GM12891 (cell line): Measurements from ENCODE around the gene CA4.
"Not testable (repeated sequence)": the region's sequence is repeated elsewhere in the genome, so short reads cannot be mapped to it uniquely, and the experiment has no call there.

Experiments used
- DNase-seq: peaks from one replicate; pipeline ENCODE4 v3.0.0; 2011; ENCODE audit warnings: low spot score; ENCODE audit not compliant: insufficient read length
- FAIRE-seq: peaks from 2 replicates; lab custom pipeline; 2011; peaks lifted over from hg19 to GRCh38; lab: Jason Lieb, UNC
- PAX5 ChIP-seq: IDR thresholded peaks from 2 replicates; pipeline ENCODE4 v1.6.1; 2011; ENCODE audit warnings: low read length, moderate library complexity, mild to moderate bottlenecking; ENCODE audit not compliant: insufficient read depth, severe bottlenecking
- POLR2A ChIP-seq: IDR thresholded peaks from 2 replicates; pipeline ENCODE4 v1.6.1; 2011; ENCODE audit warnings: low read depth, low read length, control low read depth
- POLR2AphosphoS5 ChIP-seq: IDR thresholded peaks from 2 replicates; pipeline ENCODE4 v1.6.1; 2011; ENCODE audit warnings: low read depth, low read length, control low read depth
- POU2F2 ChIP-seq: IDR thresholded peaks from 2 replicates; pipeline ENCODE4 v1.6.1; 2011; ENCODE audit warnings: low read depth, mild to moderate bottlenecking, control low read depth, low read length, moderate library complexity
- SPI1 ChIP-seq: IDR thresholded peaks from 2 replicates; pipeline ENCODE4 v1.6.1; 2011; ENCODE audit warnings: low read depth, low read length, control low read depth
- TAF1 ChIP-seq: IDR thresholded peaks from 2 replicates; pipeline ENCODE4 v1.6.1; 2011; ENCODE audit warnings: low read depth, low read length, control low read depth

CA4 gene

DNA sequence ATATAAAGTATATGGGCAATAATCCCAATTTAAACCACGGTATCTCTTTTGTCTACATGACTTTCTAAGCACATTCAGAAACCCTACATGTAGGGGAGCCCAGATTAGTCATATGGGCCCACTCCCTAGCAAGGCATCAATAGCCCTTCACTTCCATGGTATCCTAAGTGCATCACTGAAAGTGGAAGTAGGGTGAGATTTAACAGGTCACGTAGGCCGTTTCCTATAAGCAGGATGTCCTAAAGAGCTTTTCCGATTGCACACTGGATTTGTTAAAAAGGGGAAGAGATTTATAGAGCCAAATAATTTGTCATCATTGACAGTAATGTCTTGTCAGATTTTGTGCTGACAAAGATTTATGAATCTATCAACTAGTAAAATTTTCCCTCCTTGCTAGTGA, 39.0 kb downstream of the CA4 start:
- DNase-seq (no peak), FAIRE-seq (no peak)
- TF ChIP-seq POLR2A (no peak), POLR2AphosphoS5 (no peak), POU2F2 (no peak), PAX5 (no peak), TAF1 (no peak), SPI1 (no peak)

DNA sequence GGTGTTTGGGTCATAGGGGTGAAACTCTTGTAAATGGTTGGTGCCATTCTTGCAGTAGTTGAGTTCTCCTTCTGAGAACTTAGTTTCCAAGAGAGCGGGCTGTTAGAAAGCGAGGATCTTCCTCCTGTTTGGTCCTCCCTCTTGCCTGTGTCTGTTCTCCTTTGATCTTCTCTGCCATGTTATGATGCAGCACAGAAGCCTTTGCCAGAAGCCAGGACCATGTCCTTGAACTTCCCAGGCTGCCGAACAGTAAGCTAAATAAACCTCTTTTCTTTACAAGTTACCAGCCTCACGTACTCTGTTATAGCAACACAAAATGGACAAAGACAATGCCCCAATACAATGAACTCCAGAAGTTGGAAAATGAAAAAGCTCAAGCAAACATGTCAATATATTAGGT, 40.3 kb downstream of the CA4 start:
- FAIRE-seq, DNase-seq: not testable (repeated sequence)

DNA sequence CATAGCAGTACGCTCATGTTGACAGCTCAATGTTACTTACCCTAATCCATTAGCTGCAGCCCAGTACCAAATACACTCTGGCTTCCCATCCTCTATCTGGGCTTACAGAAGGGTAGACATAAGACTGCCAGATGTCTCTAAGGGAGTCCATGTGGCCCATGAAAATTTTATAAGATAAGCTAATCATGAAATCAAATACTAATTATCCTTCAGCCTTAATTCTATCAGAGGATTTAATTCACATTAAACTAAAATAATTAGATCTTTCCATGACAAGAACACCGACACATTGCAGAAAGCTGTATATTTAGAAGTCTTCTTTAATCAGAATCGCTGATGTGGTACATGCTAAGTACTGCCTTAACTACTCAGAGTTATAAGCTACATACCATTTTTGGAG, 43.3 kb downstream of the CA4 start:
- not testable (repeated sequence) for DNase-seq, FAIRE-seq

DNA sequence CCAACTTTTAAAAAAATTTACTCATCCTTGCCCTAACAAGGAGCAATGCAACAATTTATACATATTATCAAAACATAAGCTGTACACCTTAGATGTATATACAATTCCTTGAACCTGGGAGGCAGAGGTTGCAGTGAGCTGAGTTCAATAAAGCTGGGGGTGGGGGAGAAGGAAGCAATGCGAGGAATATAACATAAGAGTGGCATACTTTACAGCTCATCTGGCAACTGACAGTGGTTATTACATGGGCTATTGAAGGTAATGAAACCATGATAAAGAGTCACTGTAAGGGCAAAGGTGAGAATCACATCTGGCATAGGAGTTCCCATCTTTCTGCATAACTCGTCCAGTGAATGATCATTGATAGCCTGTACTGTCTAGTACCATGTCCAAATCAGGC, 43.7 kb downstream of the CA4 start:
- DNase-seq (no peak), FAIRE-seq (no peak)
- TF ChIP-seq TAF1, result no peak
- TF ChIP-seq POLR2AphosphoS5, result no peak
- no peak for TF ChIP-seq POU2F2

DNA sequence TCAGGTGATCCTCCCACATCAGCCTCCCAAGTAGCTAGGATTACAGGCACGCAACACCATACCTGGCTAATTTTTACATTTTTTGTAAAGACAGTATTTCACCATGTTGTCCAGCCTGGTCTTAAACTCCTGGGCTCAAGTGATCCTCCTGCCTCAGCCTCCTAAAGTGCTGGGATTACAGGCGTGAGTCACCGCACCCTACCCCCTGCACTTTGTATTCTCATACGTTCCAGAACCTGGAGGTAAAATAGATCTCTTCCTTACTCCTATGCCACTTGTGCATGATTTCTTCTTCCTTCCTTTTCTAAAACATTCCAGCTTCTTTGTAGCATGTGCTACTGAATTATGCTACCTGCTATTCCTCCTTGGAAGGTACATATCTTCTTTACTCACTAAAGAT, 44.4 kb downstream of the CA4 start:
- DNase-seq, FAIRE-seq: not testable (repeated sequence)

DNA sequence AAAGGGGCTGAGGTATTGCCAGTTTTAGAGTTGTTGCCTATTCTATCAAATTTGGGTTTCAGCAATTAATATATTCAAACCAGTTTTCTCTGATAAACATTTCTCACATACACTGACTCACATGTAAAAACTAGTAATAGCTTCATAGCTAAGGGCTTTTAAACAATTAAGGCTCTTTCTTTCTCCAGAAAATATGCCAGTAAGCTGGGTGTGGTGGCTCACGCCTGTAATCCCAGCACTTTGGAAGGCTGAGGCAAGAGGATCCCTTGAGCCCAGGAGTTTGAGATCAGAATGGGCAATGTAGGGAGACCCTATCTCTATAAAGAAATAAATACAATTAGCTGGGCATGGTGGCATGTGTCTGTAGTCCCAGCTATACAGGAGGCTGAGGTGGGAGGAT, 48.9 kb downstream of the CA4 start:
- not testable (repeated sequence) for FAIRE-seq, DNase-seq

DNA sequence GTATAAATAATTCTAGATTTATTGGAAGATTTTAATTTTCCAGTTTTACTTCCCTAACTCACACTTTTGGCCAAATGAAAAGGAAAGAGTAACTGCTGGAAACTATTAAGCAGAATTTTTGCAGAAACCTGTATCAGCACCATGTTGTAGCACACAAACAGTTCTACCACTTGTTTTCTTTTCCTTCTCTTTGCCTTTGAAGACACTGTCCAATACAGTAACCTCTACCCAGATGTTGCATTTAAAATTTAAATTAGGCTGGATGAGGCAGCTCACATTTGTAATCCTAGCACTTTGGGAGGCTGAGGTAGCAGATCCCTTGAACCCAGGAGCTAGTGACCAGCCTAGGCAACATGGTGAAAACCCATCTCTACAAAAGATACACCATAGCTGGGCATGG, 56.0 kb downstream of the CA4 start:
- DNase-seq, FAIRE-seq: not testable (repeated sequence)

DNA sequence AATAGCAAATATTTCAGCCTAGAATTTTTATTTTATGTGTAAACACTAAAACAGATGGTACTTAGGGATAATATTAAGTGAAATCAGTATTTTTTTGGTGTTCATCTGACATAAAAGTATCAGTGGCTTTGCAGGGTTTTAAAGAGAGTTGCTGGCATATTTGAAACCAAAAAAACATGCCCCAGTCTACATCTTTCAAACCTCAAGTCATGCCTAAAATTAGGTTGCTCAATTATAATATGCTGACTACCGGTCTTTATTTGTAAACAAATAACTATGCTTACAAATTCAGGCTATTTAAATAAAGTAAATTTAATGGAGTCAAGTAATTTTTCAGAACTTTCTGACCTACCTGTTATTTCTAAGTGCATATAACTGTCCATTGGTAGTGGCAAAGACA, 58.5 kb downstream of the CA4 start:
- not testable (repeated sequence) for FAIRE-seq, DNase-seq
